ENCODE measurements around the gene LIMS3.
"Not testable (repeated sequence)": the region's sequence is repeated elsewhere in the genome, so short reads cannot be mapped to it uniquely, and the experiment has no call there.

Gene LIMS3

DNA sequence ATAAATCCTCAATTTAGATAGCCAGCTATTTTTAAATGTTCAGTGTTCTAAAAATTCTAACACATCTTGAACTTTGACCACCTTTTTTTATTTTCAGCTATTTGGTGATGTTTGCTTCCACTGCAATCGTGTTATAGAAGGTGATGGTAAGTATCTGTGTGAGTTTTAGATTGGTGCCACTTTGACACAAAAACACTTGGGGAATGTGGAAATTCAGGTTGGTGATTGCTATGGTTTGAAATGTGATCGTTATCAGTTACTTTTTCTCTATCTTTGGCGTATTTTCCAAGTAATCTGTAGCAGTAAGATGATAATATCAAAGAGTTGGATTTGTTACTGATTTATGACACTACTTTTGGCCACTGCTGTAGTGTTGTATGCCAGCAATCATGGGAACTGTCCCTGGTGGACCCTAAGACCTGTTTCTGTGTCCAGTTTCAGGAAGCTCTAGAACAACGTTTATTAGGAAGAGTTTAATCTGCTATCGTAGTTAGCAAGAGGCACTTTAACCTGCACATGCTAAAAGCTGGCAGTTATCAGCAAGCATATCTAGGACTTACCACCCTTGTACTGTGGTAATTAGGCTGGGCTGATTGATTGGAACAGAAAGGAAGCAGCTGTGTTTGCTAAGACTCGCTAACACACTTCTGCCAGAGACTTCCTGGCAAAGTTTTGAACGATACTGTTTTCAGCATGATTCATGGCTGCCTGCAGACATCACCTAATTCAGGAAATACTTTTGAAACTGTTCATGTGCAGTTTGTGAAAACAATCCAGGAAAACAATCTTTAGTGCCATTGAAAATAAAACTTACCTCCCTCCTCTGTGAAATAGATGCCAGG, 23.3 kb downstream of the LIMS3 start:
- DNase-seq (ENCODE audit: low read depth); H3K4me3 ChIP-seq (ENCODE audit: low read depth, low read length): not testable (repeated sequence)

DNA sequence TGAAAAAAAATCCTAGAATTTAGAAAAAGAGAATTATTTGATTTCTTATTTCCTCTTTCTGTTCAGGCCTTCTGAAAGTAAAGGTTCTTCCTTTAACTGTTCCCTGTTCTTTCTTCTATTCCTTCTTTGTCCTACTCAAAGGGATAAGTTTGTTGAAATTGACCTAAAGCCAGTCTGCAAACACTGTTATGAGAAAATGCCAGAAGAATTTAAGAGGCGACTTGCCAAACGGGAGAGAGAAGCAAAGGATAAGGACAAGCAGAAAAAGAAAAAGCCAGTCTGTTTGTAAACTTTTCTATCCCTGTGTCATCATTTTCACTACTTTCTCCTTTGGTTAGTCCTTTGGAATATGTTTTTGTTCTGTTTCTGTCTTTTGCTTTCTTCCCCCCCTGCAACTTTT, 26.0 kb downstream of the LIMS3 start:
- DNase-seq (ENCODE audit: low read depth); H3K4me3 ChIP-seq (ENCODE audit: low read depth, low read length): not testable (repeated sequence)

GRCh38 chr2:109927803-109928202, 29.3 kb downstream of the LIMS3 start:
- not testable (repeated sequence) for H3K4me3 ChIP-seq (ENCODE audit: low read depth, low read length); DNase-seq (ENCODE audit: low read depth)

- H3K4me3 ChIP-seq (ENCODE audit: low read depth, low read length); DNase-seq (ENCODE audit: low read depth): not testable (repeated sequence)
Observed at GRCh38 chr2:109929222-109929621, 30.7 kb downstream of the LIMS3 start.

GRCh38 chr2:109936534-109936933, 38.0 kb downstream of the LIMS3 start:
- not testable (repeated sequence) for H3K4me3 ChIP-seq (ENCODE audit: low read depth, low read length); DNase-seq (ENCODE audit: low read depth)

DNA sequence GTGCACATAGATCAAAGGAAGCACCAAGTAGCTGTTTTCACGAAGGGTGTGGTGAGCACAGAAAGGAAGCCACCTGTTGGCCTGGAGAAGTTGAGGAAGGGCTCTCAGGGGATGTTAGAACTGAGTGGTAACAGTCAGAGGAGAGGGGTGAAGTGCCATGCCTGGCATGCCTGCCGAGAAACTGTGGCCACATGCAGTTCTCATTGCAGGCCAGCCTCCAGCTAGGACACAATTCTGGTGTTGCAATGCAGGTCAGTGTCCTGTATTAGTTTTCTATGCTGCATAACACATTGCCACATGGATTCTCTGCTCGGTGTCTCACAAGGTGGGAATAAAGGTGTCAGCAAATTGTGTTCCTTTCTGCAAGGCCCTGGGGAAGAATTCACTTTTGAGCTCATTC, 46.9 kb downstream of the LIMS3 start:
- not testable (repeated sequence) for H3K4me3 ChIP-seq (ENCODE audit: low read depth, low read length); DNase-seq (ENCODE audit: low read depth)

- not testable (repeated sequence) for DNase-seq (ENCODE audit: low read depth); H3K4me3 ChIP-seq (ENCODE audit: low read depth, low read length)
Observed at GRCh38 chr2:109947262-109947958, 48.9 kb downstream of the LIMS3 start.

DNA sequence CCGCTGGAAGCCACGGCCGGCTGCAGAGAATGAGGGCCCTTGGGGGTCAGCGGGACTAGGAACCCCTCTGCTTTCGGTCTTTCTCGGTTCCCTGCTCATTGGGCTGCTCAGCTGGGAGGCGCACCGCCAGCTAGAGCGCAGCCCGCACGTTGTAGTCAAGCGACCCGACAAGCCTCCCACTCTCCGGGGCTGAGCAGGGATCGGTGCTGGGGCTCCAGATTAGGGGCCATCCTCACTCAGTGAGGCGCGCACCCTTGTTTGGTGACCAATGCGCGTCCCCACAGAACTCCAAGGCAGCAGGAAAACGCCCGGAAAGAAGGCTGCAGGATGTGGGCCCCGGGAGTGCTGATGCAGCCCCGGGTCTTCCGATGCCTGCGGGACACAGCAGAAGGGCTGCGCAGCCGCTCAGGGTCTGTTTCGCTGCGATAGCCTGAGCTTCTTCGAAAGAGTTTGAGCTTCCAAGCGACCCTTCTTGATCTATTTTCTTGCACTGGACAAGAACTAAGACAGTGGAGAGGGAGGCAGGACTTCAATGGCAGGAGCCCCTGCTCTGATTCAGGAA, 49.6 kb downstream of the LIMS3 start:
- H3K4me3 ChIP-seq (ENCODE audit: low read depth, low read length); DNase-seq (ENCODE audit: low read depth): not testable (repeated sequence)

- not testable (repeated sequence) for H3K4me3 ChIP-seq (ENCODE audit: low read depth, low read length); DNase-seq (ENCODE audit: low read depth)
Observed at GRCh38 chr2:109950146-109950843, 51.8 kb downstream of the LIMS3 start.

DNA sequence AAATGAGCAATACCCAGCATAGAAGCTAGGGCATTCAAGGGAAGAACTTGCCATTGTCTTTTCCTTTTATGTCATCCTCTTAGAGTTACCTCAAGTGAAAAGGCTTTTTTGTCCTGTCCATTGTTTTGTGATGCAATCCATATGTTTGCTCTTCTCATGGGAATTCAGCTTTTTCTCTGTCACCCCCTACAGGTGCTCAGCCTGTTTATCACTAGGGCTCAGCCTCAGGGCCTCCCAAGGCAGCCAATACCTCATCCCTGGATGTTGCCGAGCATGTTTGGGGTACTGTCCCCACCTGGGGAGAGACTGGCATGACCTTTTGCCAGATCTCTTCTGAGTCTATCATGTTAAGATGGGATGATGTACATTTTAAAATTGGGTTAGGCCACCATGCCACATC, 65.5 kb downstream of the LIMS3 start:
- DNase-seq (ENCODE audit: low read depth); H3K4me3 ChIP-seq (ENCODE audit: low read depth, low read length): not testable (repeated sequence)

DNA sequence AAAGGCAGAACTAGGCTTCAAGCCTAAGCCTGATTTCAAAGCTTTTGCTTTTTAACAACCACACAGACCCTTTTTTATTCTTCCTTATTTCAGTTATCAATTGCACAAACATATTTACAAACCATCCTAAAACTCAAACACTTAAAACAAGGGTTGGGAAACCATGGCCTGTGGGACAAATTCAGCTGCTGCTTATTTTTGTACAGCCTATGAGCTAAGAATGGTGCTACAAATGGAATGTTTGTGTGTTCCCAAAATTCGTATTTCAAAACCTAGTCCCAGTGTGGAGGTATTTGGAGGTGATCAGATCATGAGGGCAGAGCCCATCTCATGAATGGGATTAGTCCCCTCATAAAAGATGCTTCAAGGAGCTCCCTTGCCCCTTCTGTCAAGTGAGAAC, 67.0 kb downstream of the LIMS3 start:
- not testable (repeated sequence) for DNase-seq (ENCODE audit: low read depth); H3K4me3 ChIP-seq (ENCODE audit: low read depth, low read length)

DNA sequence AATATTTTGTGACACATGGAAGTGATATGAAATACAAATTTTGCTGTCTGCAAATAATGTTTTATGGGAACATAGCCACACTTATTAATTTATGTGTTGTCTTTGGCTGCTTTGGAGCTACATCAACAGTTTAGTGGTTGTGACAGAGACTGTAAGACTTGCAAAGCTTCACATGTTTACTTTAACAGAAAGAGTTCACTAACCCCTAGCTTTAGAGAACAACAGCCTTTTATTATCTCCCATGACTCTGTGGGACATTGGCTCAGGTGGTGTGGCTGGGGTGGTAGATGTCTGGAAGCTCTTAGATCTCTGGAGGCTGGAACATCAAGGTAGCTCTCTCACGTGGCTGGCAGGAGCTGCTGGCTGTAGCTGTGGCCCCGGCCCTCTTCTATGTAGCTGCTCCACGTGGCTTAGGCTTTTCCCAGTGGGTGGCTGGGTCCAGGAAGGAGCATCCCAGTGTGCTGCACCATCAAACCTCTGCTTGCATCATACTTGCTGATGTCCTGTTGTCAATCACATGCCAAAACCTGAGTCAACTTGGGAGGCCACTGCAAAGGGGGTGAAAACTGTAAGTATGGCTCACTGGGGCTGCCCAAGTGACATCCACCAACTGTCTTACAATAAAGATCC, 67.7 kb downstream of the LIMS3 start:
- DNase-seq (ENCODE audit: low read depth); H3K4me3 ChIP-seq (ENCODE audit: low read depth, low read length): not testable (repeated sequence)

DNA sequence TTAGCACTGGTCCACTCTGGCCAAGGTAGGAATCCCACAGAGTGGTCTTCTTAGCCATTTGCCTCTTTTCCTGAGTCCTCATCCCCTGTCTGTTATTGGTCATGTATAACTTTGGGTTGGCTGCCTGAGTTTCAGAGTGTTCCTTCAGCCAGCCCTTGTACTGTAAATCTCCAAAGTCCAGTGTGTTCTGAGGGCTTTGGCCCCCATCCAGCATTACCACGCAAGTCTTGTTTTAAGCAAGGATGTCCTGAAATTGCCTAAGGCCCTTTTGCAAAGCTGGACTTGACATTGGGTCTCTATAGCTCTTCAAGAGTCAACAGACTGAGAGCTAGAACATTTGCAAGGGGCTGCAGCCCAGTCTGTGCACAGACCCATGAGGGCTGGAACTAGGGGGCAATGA, 68.4 kb downstream of the LIMS3 start:
- H3K4me3 ChIP-seq (ENCODE audit: low read depth, low read length); DNase-seq (ENCODE audit: low read depth): not testable (repeated sequence)

- H3K4me3 ChIP-seq (ENCODE audit: low read depth, low read length); DNase-seq (ENCODE audit: low read depth): not testable (repeated sequence)
Observed at GRCh38 chr2:109969864-109970263, 71.4 kb downstream of the LIMS3 start.

DNA sequence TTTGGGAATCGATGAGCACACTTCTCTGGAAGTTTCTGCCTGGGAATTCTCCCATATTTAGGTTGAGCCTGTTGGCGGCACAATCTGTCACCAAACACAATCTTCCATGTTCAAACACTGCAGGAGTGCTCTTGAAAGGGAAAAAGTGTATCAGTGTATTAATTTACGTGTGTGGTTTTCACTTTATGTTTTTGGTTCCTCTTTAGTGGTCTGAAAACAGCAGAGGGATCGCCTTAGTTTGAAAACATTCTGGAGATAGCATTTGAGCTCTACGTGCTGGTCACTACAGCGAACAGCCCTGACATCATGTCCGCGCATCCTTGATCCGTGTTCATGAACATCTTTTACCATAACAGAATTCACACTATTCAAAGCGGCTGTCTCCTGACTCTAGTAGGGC, 73.2 kb downstream of the LIMS3 start:
- DNase-seq (ENCODE audit: low read depth); H3K4me3 ChIP-seq (ENCODE audit: low read depth, low read length): not testable (repeated sequence)

All from NB4 (cell line).